Measurements from ENCODE around the gene DNAJB8. TPM values are rescaled to one million over a fixed set of nuclear protein-coding genes. Genes with fewer than 3 reads are reported as not detected.

DNAJB8 gene
- total and polyA plus RNA-seq, 8 donors, result not detected

DNA sequence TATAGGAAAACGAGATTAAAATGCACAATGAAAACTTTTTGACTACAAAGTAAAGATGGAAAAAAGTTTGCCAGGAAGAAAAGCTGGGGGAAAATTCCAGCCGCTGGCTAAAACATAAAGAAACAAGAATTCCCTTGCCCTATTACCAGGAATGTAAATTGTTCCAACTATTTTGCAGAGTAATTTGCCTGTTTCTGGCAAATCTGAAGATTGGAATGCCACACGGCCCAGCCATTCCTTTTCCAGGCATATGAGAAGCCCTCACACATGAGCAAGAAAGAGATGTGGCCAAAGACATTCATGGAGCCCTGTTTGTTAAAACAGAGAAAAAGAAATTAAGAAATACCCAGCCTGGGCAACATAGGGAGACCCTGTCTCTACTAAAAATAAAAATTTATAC lies 34.7 kb upstream of the DNAJB8 start:
- H3K9me3 ChIP-seq, result peaks cover 0 to 4% of the 10 kb centered on the region in 2 donors
- DNase-seq, result no peak

DNA sequence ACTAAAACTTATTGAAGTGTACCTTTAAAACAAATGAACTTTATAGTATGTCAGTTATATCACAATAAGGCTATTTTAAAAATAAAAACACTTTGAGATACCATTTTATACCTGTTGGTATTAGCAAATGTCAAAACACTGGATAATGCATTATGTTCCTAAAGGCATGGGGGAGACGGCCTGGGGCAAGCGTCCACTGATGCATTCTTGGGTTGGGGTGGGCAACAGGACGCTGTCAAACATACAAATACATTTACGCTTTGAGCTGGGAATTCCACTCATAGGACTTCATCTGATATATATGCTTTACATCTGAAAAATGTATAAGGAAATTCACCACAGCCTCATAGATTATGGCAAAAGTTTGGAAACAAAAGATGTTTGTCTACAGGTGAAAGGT lies 33.9 kb upstream of the DNAJB8 start:
- Histone ChIP-seq H3K4me1 (peaks cover 9 to 22% of the 10 kb centered on the region in 2 donors), H3K4me3 (no peak overlapping the region), H3K9me3 (no peaks in the 10 kb centered on the region), H3K27ac (no peak overlapping the region), H3K27me3 (peaks cover 20 to 60% of the 10 kb centered on the region in 2 donors), H3K36me3 (no peaks in the 10 kb centered on the region)
- TF ChIP-seq, protein P1, sequence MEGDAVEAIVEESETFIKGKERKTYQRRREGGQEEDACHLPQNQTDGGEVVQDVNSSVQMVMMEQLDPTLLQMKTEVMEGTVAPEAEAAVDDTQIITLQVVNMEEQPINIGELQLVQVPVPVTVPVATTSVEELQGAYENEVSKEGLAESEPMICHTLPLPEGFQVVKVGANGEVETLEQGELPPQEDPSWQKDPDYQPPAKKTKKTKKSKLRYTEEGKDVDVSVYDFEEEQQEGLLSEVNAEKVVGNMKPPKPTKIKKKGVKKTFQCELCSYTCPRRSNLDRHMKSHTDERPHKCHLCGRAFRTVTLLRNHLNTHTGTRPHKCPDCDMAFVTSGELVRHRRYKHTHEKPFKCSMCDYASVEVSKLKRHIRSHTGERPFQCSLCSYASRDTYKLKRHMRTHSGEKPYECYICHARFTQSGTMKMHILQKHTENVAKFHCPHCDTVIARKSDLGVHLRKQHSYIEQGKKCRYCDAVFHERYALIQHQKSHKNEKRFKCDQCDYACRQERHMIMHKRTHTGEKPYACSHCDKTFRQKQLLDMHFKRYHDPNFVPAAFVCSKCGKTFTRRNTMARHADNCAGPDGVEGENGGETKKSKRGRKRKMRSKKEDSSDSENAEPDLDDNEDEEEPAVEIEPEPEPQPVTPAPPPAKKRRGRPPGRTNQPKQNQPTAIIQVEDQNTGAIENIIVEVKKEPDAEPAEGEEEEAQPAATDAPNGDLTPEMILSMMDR (IDR thresholded peaks at IDR 0.05), result no peak
- intact Hi-C loops (cut with DNase I), result no loop called here
- DNase-seq, result no peak
- ATAC-seq, result no peak

More for the DNA sequence above, 34.7 kb upstream of the DNAJB8 start:
- Histone ChIP-seq H3K27ac (no peak overlapping the region), H3K4me3 (no peak overlapping the region), H3K4me1 (peaks cover 9 to 18% of the 10 kb centered on the region in 2 donors), H3K36me3 (no peaks in the 10 kb centered on the region), H3K27me3 (peaks cover 11 to 51% of the 10 kb centered on the region in 2 donors)
- intact Hi-C loops (cut with DNase I), result no loop called here
- TF ChIP-seq, protein P1 (IDR thresholded peaks at IDR 0.05), result no peak
- ATAC-seq, result no peak

DNA sequence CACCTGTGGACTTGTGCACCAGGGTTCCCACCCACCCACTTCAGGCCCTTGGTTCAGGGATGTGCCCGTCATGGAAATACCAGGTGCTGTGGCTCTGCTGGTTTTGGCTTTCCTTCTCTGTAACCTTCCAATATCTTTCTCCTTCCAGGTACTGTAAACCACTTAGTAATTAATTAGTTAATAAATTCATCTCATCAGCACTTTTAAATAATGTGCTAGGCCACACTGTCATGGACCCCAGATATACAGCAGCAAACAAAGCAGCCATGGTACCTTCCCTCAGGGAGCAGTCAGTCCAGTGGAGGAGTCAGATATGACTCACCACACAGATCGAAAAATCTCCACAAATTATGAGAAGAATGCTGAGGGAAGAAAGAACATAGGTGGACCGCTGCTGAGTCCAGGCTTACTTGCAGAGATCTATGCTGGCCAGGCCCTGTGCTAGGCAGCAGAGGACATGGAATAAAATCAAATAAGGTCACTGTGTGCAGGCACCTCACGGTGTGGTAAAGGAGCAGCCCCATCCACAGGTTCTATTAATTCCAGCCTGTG lies 33.1 kb upstream of the DNAJB8 start:
- Histone ChIP-seq H3K27me3 (peaks cover 21 to 68% of the 10 kb centered on the region in 2 donors), H3K27ac (no peak overlapping the region), H3K36me3 (no peaks in the 10 kb centered on the region), H3K4me3 (no peak overlapping the region), H3K9me3 (no peaks in the 10 kb centered on the region), H3K4me1 (peaks cover 9 to 22% of the 10 kb centered on the region in 2 donors)
- TF ChIP-seq, protein P1 (IDR thresholded peaks at IDR 0.05), result no peak
- DNase-seq, result no peak
- intact Hi-C loops (cut with DNase I), result loop anchor here in 1 of 2 donors (5.0 to 10.0 kb wide), 2 partner anchors 72 to 325 kb away; no protein-coding TSS in a partner anchor
- ATAC-seq, result no peak

DNA sequence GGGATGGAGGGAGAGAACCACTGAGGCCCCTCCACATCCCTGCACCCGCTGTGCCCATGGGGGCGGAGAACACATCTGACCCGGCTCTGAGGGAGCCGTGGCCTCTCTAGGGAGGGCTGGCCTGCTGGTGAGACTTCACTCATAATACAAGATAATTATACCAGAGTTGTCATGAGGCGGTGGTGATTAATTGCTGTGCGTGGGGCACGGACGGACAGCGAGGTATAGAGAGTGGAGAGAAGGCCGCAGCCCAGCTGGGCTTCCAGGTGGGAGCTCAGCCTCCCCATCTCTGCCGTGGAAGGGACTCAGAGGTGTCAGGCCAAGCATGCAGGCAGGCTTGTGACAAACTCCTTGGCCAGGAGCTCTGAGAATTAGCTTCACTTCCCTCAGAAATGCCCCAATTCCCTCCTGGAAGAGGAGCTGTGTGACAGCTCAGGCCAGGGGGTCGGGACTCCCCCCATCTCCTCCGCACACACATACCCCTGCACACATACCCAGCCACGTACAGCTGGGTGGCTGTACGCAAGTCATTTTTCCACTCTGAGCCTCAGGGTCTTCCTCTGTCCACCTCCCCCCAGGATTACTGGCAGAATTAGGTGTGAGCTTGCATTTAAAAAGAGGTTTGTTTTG lies 32.3 kb upstream of the DNAJB8 start:
- no peak for ATAC-seq
- no peak overlapping the region for H3K4me3 ChIP-seq
- no peaks in the 10 kb centered on the region for H3K36me3 ChIP-seq
- H3K4me1 ChIP-seq, result peaks cover 9 to 22% of the 10 kb centered on the region in 2 donors
- DNase-seq, result no peak
- no peaks in the 10 kb centered on the region for H3K9me3 ChIP-seq
- TF ChIP-seq, protein P1 (IDR thresholded peaks at IDR 0.05), result no peak
- no peak overlapping the region for H3K27ac ChIP-seq
- intact Hi-C loops (cut with DNase I), result loop anchor here in 1 of 2 donors (5.0 to 10.0 kb wide), 2 partner anchors 72 to 324 kb away; no protein-coding TSS in a partner anchor
- H3K27me3 ChIP-seq, result peaks cover 24 to 70% of the 10 kb centered on the region in 2 donors

DNA sequence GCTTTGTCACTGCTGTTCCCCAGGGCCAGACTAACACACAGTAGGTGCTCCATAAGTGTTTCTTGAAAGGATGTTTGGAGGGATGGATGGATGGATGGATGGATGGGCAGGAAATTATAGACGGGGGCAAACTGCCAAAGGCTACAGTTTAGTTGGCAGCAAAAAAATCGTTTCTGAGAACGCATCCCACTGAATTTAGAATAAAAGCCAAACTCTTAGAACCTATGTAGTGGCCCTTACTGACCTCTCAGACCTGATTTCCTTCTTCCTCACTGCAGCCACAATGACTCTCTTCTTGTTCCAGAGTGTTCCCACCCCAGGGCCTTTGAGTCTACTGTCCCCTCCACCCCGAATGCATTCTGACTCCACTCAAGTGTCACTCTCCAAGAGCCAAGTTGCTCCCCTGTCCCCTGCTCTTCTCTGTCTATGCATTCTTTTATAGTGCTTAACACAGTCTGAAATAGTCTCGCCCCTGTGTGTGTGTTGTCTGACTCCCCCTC lies 31.5 kb upstream of the DNAJB8 start:
- TF ChIP-seq, protein P1 (IDR thresholded peaks at IDR 0.05), result peak in 1 of 2 donors; percentile 5
- Histone ChIP-seq H3K4me3 (peak overlapping the region in 1 of 2 donors; percentile 46), H3K4me1 (peaks cover 9 to 27% of the 10 kb centered on the region in 2 donors), H3K36me3 (no peaks in the 10 kb centered on the region), H3K27ac (no peak overlapping the region), H3K27me3 (peaks cover 33 to 77% of the 10 kb centered on the region in 2 donors), H3K9me3 (no peaks in the 10 kb centered on the region)
- DNase-seq (no peak), ATAC-seq (no peak)
- intact Hi-C loops (cut with DNase I), result loop anchor here in 1 of 2 donors (5.0 to 10.0 kb wide), 2 partner anchors 71 to 323 kb away; no protein-coding TSS in a partner anchor

Data from left lung (tissue), 10 donors.